B cell (primary cell): ENCODE results near the gene FUOM. TPM values are rescaled to one million over a fixed set of nuclear protein-coding genes. Genes with fewer than 3 reads are reported as not detected.

ENCODE experiments used
- ATAC-seq: fragments of 200-7000 bp; cut with Tn5 transposase; one replicate; pipeline ENCODE4 v1.10.0; 2021; ENCODE audit warnings: low read depth, mild to moderate bottlenecking, moderate number of reproducible peaks, moderate library complexity
- CTCF ChIA-PET: fragments of 350-600 bp; sonication (Branson Sonifier 250); formaldehyde crosslinking; loops from one replicate; lab custom pipeline; 2021; ENCODE audit warnings: antibody characterized with exemption, inconsistent platforms; lab: Charles Lee
- POLR2A ChIA-PET: fragments of 350-600 bp; sonication (Branson Sonifier 250); formaldehyde crosslinking; loops from one replicate; lab custom pipeline; 2021; ENCODE audit warnings: antibody characterized with exemption; lab: Charles Lee
- DNase-seq: peaks from one replicate; pipeline ENCODE4 v3.0.0; 2013
- H2AFZ ChIP-seq: 2 replicates; pipeline ENCODE4 v1.6.1; 2012; ENCODE audit warnings: mild to moderate bottlenecking, low read depth, low read length; ENCODE audit not compliant: insufficient read depth, poor library complexity, severe bottlenecking
- H3K27ac ChIP-seq, 2 donors: 1 replicate in 1 of 2; 2 replicates in 1 of 2; pipeline ENCODE4 v1.5.1; 2012 to 2013; ENCODE audit warnings: low read length in 2 of 2, mild to moderate bottlenecking in 2 of 2, moderate library complexity in 1 of 2
- H3K27me3 ChIP-seq, 4 experiments: fragments of 200-600 bp in 1 of 4; sonication (generic) in 1 of 4; replicated peaks in 1 of 4; 1 replicate in 2 of 4; 2 replicates in 2 of 4; pipeline versions ENCODE4 v1.6.1 to v1.7.0; 2013 to 2016; ENCODE audit warnings: low read length in 3 of 4, mild to moderate bottlenecking in 2 of 4, mixed read lengths in 1 of 4, moderate library complexity in 1 of 4; ENCODE audit not compliant: insufficient read depth in 4 of 4, control insufficient read depth in 3 of 4; ENCODE audit errors: control extremely low read depth in 1 of 4
- H3K36me3 ChIP-seq, 2 experiments: replicated peaks in 1 of 2; 1 replicate in 1 of 2; 2 replicates in 1 of 2; pipeline versions ENCODE4 v1.6.1 to v1.7.1; 2013; ENCODE audit warnings: low read length in 1 of 2; ENCODE audit not compliant: insufficient read depth in 2 of 2, control insufficient read depth in 1 of 2; ENCODE audit errors: control extremely low read depth in 1 of 2, extremely low read depth in 1 of 2
- H3K4me1 ChIP-seq, 2 donors: fragments of 200-600 bp in 1 of 2; sonication (generic) in 1 of 2; 1 replicate in 1 of 2; 2 replicates in 1 of 2; pipeline versions ENCODE4 v1.5.1 to v1.6.1; 2013 to 2017; ENCODE audit warnings: low read length in 2 of 2; ENCODE audit not compliant: control insufficient read depth in 2 of 2, insufficient read depth in 2 of 2
- H3K4me2 ChIP-seq: replicated peaks from 2 replicates; pipeline ENCODE3; 2012; ENCODE audit warnings: mild to moderate bottlenecking, low read depth, low read length; ENCODE audit not compliant: poor library complexity, severe bottlenecking
- H3K4me3 ChIP-seq, 5 experiments: fragments of 200-600 bp in 1 of 5; sonication (generic) in 1 of 5; 1 replicate in 3 of 5; 2 replicates in 2 of 5; pipeline versions ENCODE4 v1.5.1 to v1.7.0; 2011 to 2016; ENCODE audit warnings: low read length in 4 of 5, mild to moderate bottlenecking in 4 of 5, low read depth in 2 of 5, control low read depth in 1 of 5, moderate library complexity in 1 of 5; ENCODE audit not compliant: insufficient read depth in 1 of 5; ENCODE audit errors: control extremely low read depth in 1 of 5, extremely low read depth in 1 of 5
- H3K79me2 ChIP-seq: fragments of 200-600 bp; sonication (generic); one replicate; pipeline ENCODE4 v1.6.0; 2016; ENCODE audit warnings: low read length; ENCODE audit not compliant: control insufficient read depth, insufficient read depth
- H3K9ac ChIP-seq: fragments of 200-600 bp; sonication (generic); 2 replicates; pipeline ENCODE4 v1.6.1; 2017; ENCODE audit warnings: mild to moderate bottlenecking, low read length, moderate library complexity
- H3K9me3 ChIP-seq, 3 donors: one replicate each; pipeline versions ENCODE4 v1.6.1 to v1.7.1; 2013; ENCODE audit warnings: low read length in 2 of 3; ENCODE audit not compliant: control insufficient read depth in 2 of 3, insufficient read depth in 1 of 3; ENCODE audit errors: control extremely low read depth in 1 of 3
- H4K20me1 ChIP-seq: 2 replicates; pipeline ENCODE4 v1.6.0; 2012; ENCODE audit warnings: mild to moderate bottlenecking, low read length; ENCODE audit not compliant: insufficient read depth, control insufficient read depth, poor library complexity, severe bottlenecking
- H3K27ac Mint-ChIP-seq: one replicate; pipeline ENCODE4 v1.8.0; 2021; ENCODE audit warnings: mixed read lengths
- H3K27me3 Mint-ChIP-seq: one replicate; pipeline ENCODE4 v1.8.0; 2021; ENCODE audit warnings: mixed read lengths
- H3K4me1 Mint-ChIP-seq: one replicate; pipeline ENCODE4 v1.8.0; 2021; ENCODE audit warnings: mixed read lengths
- H3K4me3 Mint-ChIP-seq: one replicate; pipeline ENCODE4 v1.8.0; 2021; ENCODE audit warnings: mixed read lengths
- H3K9me3 Mint-ChIP-seq: one replicate; pipeline ENCODE4 v1.8.0; 2022; ENCODE audit warnings: mixed read lengths; ENCODE audit not compliant: insufficient read depth
- EZH2 ChIP-seq: IDR thresholded peaks from 2 replicates; pipeline ENCODE4 v1.6.1; 2012; ENCODE audit warnings: borderline replicate concordance, low read depth, mild to moderate bottlenecking, moderate library complexity, low read length; ENCODE audit not compliant: insufficient read depth, poor library complexity, severe bottlenecking
- WGBS: methylation state at CpG from one replicate; pipeline ENCODE4 v1.1.5; 2013; ENCODE audit warnings: missing lambda C conversion rate; ENCODE audit not compliant: insufficient coverage; 5-methylcytosine and 5-hydroxymethylcytosine counted together
- intact Hi-C: fragments of 100-400 bp; cut with micrococcal nuclease; formaldehyde crosslinking; loops from one replicate; pipeline ENCODE4 v1.10.0; 2022
- polyA plus RNA-seq: library from polyadenylated mRNA; depleted of rRNA; stranded (reverse); fragments of >200 nt; gene quantifications from 2 replicates; pipeline ENCODE4 v1.2.3, GENCODE V29; 2012
- total RNA-seq, 2 donors: library from RNA; stranded (reverse); fragments of 120-200 nt in 1 of 2; gene quantifications; 1 replicate in 1 of 2; 2 replicates in 1 of 2; pipeline versions ENCODE4 v1.2.3 to v1.2.4, GENCODE V29; 2013 to 2022
- TF ChIP-seq, protein P1 (sequence below): fragments of 200-600 bp; IDR thresholded peaks from one replicate; pipeline ENCODE4 v1.8.0; 2022; ENCODE audit warnings: antibody characterized with exemption, mild to moderate bottlenecking

Gene FUOM
- total and polyA plus RNA-seq, 2 donors (not counting 1 experiment from before 2014, with no cell fraction given): 23.8 to 30.7 TPM

DNA sequence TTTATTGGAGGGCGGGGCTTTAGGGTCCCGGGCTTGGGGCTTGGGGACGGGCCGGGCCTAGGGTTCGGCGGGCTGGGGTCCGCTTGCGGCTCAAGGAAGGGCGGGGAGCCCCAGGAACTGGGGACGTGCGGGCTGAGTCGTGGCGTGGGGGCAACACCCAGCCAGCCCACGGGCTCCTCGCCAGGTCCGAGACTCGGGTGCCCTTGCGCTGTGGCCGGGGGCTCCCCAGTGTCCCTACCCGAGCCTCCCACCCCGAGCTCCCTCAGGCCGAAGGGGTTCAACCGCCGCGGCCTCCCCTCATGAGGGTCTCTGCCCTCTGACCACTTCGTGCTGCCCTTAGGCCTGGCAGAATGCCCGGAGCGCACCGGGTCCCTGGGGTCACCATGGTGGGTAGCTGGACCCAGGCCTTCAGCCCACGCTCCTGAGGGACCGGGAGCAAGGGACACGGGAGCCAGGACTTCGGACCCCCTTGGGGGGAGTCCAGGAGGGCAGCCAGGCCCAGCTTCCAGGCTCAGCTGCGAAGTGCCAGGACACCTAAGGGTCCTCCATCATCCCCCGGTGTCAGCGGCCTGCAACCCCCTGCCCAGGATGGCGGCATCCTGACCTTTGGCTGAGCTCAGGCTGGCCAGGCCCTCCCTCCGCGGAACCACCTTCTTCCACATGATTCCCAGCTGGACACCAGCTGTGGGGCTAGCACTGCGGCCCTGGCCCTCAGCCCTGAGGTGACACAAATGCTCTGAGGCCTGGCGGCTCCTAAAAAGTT is 524 bp upstream of the FUOM start:
- Histone ChIP-seq H3K36me3 (peaks cover 0 to 10% of the 10 kb centered on the region in 2 experiments), H3K4me3 (no peak overlapping the region), H2AFZ (no peak overlapping the region), H3K27me3 (no peaks in the 10 kb centered on the region), H3K9ac (no peak overlapping the region), H3K27ac (no peak overlapping the region), H4K20me1 (peaks cover 21% of the 10 kb centered on the region), H3K79me2 (peaks cover 24% of the 10 kb centered on the region), H3K4me2 (no peak overlapping the region), H3K9me3 (peaks cover 0 to 17% (median 0%) of the 10 kb centered on the region in 3 donors), H3K4me1 (peaks cover 20 to 39% of the 10 kb centered on the region in 2 donors)
- H3K4me1 Mint-ChIP-seq: peaks cover 30% of the 10 kb centered on the region
- H3K4me3 Mint-ChIP-seq: peak overlapping the region; percentile 53
- intact Hi-C loops: loop anchor here (1.0 to 5.0 kb wide), 4 partner anchors 15 to 51 kb away; partner anchors contain the start of genes ECHS1, MTG1, TUBGCP2 and ZNF511
- no peaks in the 10 kb centered on the region for H3K27me3 Mint-ChIP-seq
- ChIA-PET CTCF (interaction anchor here (1.0 to 3.6 kb wide), 5 partner anchors 12 to 161 kb away, joined by 3 to 18 read pairs (median 3); partner anchors contain the start of gene MTG1), POLR2A (interaction anchor here (1.0 to 1.7 kb wide), 2 partner anchors 15 to 33 kb away, joined by 5 to 11 read pairs; partner anchors contain the start of gene ECHS1)
- H3K9me3 Mint-ChIP-seq: no peaks in the 10 kb centered on the region
- no peak for DNase-seq
- 89% methylated on average over 41 of the region's 41 CpGs for WGBS
- H3K27ac Mint-ChIP-seq: no peak overlapping the region
- TF ChIP-seq, protein P1, sequence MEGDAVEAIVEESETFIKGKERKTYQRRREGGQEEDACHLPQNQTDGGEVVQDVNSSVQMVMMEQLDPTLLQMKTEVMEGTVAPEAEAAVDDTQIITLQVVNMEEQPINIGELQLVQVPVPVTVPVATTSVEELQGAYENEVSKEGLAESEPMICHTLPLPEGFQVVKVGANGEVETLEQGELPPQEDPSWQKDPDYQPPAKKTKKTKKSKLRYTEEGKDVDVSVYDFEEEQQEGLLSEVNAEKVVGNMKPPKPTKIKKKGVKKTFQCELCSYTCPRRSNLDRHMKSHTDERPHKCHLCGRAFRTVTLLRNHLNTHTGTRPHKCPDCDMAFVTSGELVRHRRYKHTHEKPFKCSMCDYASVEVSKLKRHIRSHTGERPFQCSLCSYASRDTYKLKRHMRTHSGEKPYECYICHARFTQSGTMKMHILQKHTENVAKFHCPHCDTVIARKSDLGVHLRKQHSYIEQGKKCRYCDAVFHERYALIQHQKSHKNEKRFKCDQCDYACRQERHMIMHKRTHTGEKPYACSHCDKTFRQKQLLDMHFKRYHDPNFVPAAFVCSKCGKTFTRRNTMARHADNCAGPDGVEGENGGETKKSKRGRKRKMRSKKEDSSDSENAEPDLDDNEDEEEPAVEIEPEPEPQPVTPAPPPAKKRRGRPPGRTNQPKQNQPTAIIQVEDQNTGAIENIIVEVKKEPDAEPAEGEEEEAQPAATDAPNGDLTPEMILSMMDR: no peak
- TF ChIP-seq EZH2: no peak
- no peak for ATAC-seq
